OCI-LY3 (cell line): ENCODE results near the gene PCMTD2.

Experiments used
- H2AFZ ChIP-seq: fragments of 200-600, 300-600 bp; shearing (Covaris generic); 2 replicates; pipeline ENCODE4 v1.6.0; 2014; ENCODE audit warnings: antibody characterized with exemption, low read depth, low read length
- H3K27ac ChIP-seq: fragments of 200-600, 300-600 bp; sonication (generic); 2 replicates; pipeline ENCODE4 v1.5.1; 2014; ENCODE audit warnings: mild to moderate bottlenecking, low read length, moderate library complexity, mixed read lengths
- H3K27me3 ChIP-seq: fragments of 200-600, 300-600 bp; sonication (generic); 2 replicates; pipeline ENCODE4 v1.6.1; 2014; ENCODE audit warnings: low read depth, low read length, mixed read lengths
- H3K36me3 ChIP-seq: fragments of 200-600, 300-600 bp; sonication (generic); replicated peaks from 2 replicates; pipeline ENCODE3; 2014; ENCODE audit warnings: low read depth, low read length, mixed read lengths
- H3K4me1 ChIP-seq: fragments of 300-600, 200-600 bp; sonication (generic); 2 replicates; pipeline ENCODE4 v1.6.1; 2014; ENCODE audit warnings: low read length, mixed read lengths
- H3K4me2 ChIP-seq: fragments of 200-600, 300-600 bp; sonication (generic); 2 replicates; pipeline ENCODE4 v1.6.1; 2014; ENCODE audit warnings: low read length, mixed read lengths
- H3K4me3 ChIP-seq: fragments of 300-600, 200-600 bp; sonication (generic); 2 replicates; pipeline ENCODE4 v1.5.1; 2014; ENCODE audit warnings: antibody characterized with exemption, mild to moderate bottlenecking, low read length, moderate library complexity
- H3K79me2 ChIP-seq: fragments of 300-600, 200-600 bp; shearing (Covaris generic); 2 replicates; pipeline ENCODE4 v1.6.1; 2014; ENCODE audit warnings: mild to moderate bottlenecking, low read length, mixed read lengths
- H3K9ac ChIP-seq: fragments of 300-600, 200-600 bp; shearing (Covaris generic); 2 replicates; pipeline ENCODE4 v1.6.0; 2014; ENCODE audit warnings: mild to moderate bottlenecking, low read length, moderate library complexity
- H3K9me3 ChIP-seq: fragments of 200-600, 300-600 bp; shearing (Covaris generic); 2 replicates; pipeline ENCODE4 v1.6.1; 2014; ENCODE audit warnings: low read length, mixed read lengths; ENCODE audit not compliant: insufficient read depth
- H4K20me1 ChIP-seq: fragments of 200-600, 300-600 bp; sonication (generic); 2 replicates; pipeline ENCODE4 v1.6.1; 2016; ENCODE audit warnings: low read length, mixed read lengths; ENCODE audit not compliant: insufficient read depth
- CTCF ChIP-seq: fragments of 200-600, 300-600 bp; sonication (generic); IDR thresholded peaks from 2 replicates; pipeline ENCODE4 v1.5.1; 2014; ENCODE audit warnings: antibody characterized with exemption, low read length, low read depth
- EZH2phosphoT487 ChIP-seq: fragments of 200-600 bp; shearing (Covaris generic); IDR thresholded peaks from 2 replicates; pipeline ENCODE4 v1.6.1; 2018; ENCODE audit warnings: antibody characterized with exemption, mixed run types, low read depth

Gene PCMTD2

GRCh38 chr20:64209148-64209547 lies 46.4 kb upstream of the PCMTD2 start:
- Histone ChIP-seq H2AFZ (no peak overlapping the region), H3K4me2 (no peak overlapping the region), H3K27ac (no peak overlapping the region), H3K36me3 (no peaks in the 10 kb centered on the region), H3K27me3 (peaks cover 32% of the 10 kb centered on the region), H3K79me2 (no peaks in the 10 kb centered on the region), H4K20me1 (no peaks in the 10 kb centered on the region), H3K4me1 (no peaks in the 10 kb centered on the region), H3K9ac (no peak overlapping the region), H3K9me3 (no peaks in the 10 kb centered on the region), H3K4me3 (no peak overlapping the region)
- TF ChIP-seq CTCF, result no peak
- TF ChIP-seq EZH2phosphoT487, result no peak

GRCh38 chr20:64210656-64211369 lies 44.7 kb upstream of the PCMTD2 start:
- Histone ChIP-seq H3K4me1 (no peaks in the 10 kb centered on the region), H4K20me1 (no peaks in the 10 kb centered on the region), H3K79me2 (no peaks in the 10 kb centered on the region), H3K9me3 (no peaks in the 10 kb centered on the region), H3K4me3 (no peak overlapping the region), H3K9ac (no peak overlapping the region), H3K27ac (no peak overlapping the region), H2AFZ (no peak overlapping the region), H3K36me3 (no peaks in the 10 kb centered on the region), H3K27me3 (peaks cover 38% of the 10 kb centered on the region), H3K4me2 (no peak overlapping the region)
- TF ChIP-seq CTCF (no peak), EZH2phosphoT487 (no peak)

- Histone ChIP-seq H2AFZ (no peak overlapping the region), H3K4me3 (no peak overlapping the region), H3K9ac (no peak overlapping the region), H3K27ac (no peak overlapping the region), H3K27me3 (peaks cover 38% of the 10 kb centered on the region), H3K4me2 (no peak overlapping the region), H3K9me3 (no peaks in the 10 kb centered on the region), H3K79me2 (no peaks in the 10 kb centered on the region), H3K36me3 (no peaks in the 10 kb centered on the region), H3K4me1 (no peaks in the 10 kb centered on the region), H4K20me1 (no peaks in the 10 kb centered on the region)
- TF ChIP-seq CTCF, result no peak
- TF ChIP-seq EZH2phosphoT487, result no peak
These were observed 43.5 kb upstream of the PCMTD2 start for GRCh38 chr20:64211874-64212658.

- Histone ChIP-seq H3K36me3 (no peaks in the 10 kb centered on the region), H3K79me2 (no peaks in the 10 kb centered on the region), H3K4me1 (no peaks in the 10 kb centered on the region), H3K4me3 (no peak overlapping the region), H4K20me1 (no peaks in the 10 kb centered on the region), H3K9ac (no peak overlapping the region), H3K27ac (no peak overlapping the region), H2AFZ (no peak overlapping the region), H3K9me3 (no peaks in the 10 kb centered on the region), H3K4me2 (no peak overlapping the region), H3K27me3 (peaks cover 38% of the 10 kb centered on the region)
- no peak for TF ChIP-seq CTCF
- no peak for TF ChIP-seq EZH2phosphoT487
These were observed 42.8 kb upstream of the PCMTD2 start for GRCh38 chr20:64212755-64213154.
